OCI-LY7 (cell line): ENCODE data around the gene MYL12A.

Source experiments
- EZH2phosphoT487 ChIP-seq: fragments of 200-600 bp; sonication (generic); IDR thresholded peaks from 2 replicates; pipeline ENCODE4 v1.6.1; 2018; ENCODE audit warnings: low read depth, borderline replicate concordance, mild to moderate bottlenecking, mixed run types, antibody characterized with exemption, low read length, moderate library complexity, mixed read lengths
- TF ChIP-seq, protein P1 (sequence below): fragments of 200-600 bp; sonication (generic); conservative IDR thresholded peaks from 2 replicates; pipeline ENCODE4 v1.5.1; 2014; ENCODE audit warnings: mild to moderate bottlenecking, antibody characterized with exemption, low read length, moderate library complexity, mixed read lengths

DNA sequence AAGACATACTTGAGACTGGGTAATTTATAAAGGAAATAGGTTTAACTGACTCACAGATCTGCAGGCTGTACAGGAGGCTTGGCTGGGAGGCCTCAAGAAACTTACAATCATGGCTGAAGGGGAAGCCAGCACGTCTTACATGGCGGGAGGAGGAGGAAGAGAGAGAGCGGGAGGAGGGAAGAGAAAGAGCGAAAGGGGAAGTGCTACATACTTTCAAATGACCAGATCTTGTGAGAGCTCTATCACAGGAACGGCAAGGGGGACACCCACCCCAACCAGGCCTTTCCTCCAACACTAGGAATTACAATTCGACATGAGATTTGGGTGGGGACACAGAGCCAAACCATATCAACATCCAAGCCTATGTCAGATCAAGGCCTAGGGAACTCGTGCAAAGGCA, 38.6 kb downstream of the MYL12A start:
- TF ChIP-seq, protein P1, sequence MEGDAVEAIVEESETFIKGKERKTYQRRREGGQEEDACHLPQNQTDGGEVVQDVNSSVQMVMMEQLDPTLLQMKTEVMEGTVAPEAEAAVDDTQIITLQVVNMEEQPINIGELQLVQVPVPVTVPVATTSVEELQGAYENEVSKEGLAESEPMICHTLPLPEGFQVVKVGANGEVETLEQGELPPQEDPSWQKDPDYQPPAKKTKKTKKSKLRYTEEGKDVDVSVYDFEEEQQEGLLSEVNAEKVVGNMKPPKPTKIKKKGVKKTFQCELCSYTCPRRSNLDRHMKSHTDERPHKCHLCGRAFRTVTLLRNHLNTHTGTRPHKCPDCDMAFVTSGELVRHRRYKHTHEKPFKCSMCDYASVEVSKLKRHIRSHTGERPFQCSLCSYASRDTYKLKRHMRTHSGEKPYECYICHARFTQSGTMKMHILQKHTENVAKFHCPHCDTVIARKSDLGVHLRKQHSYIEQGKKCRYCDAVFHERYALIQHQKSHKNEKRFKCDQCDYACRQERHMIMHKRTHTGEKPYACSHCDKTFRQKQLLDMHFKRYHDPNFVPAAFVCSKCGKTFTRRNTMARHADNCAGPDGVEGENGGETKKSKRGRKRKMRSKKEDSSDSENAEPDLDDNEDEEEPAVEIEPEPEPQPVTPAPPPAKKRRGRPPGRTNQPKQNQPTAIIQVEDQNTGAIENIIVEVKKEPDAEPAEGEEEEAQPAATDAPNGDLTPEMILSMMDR, result no peak
- no peak for TF ChIP-seq EZH2phosphoT487
